ENCODE results near the gene CXCL5.
"Not testable (repeated sequence)": the region's sequence is repeated elsewhere in the genome, so short reads cannot be mapped to it uniquely, and the experiment has no call there.

Gene CXCL5

DNA sequence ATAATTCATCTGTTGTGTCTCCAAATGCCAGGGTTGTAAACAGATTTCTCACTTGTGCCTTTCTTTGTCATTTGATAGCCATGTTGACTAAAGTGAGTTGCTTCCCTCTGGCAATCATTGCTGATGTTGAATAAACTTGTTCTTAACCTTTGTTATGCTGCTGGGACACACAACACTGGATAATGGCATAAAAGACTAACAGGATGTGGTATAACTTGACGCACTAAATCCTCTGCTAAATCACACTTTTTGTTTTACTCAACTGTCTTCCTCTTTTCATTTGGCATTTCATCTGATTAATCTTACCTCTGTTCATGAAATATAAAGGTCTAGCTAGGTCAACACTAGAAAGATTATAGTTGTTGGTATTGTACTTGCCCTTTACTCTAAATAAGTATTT lies 17.6 kb upstream of the CXCL5 start:
- no peak for FAIRE-seq
- no peak for DNase-seq (ENCODE audit: insufficient read length, low spot score)

DNA sequence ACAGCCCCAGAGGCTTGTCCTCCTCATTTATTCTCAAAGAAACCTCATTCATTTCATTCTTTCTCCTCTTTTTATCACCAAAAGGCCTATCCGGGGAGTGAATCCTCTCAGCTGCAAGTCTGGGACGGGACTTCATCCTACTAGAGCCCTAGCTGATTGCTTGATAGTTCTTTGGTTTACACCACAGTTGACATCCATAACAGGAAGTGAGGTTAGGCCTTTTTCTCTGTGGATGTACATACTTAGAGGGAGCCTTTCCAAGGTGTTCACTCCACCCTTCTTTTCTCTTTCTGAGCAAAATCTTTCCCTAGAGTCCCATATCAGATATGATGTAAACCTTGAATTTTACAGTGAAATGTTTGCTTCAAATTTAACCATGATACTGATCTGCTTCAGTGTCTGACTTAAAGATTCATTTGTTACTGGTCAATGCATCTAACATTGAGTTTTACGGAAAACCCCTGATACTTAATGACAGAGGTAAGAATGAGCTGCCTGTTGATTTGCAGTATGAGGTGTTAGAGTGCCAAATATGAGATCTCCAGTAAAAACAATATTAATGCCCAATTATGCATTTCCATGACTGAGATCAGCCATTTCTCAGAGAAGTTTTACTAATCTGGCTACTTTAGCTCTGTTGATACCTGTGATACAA lies 16.8 kb upstream of the CXCL5 start:
- DNase-seq (ENCODE audit: insufficient read length, low spot score) (no peak), FAIRE-seq (no peak)

DNA sequence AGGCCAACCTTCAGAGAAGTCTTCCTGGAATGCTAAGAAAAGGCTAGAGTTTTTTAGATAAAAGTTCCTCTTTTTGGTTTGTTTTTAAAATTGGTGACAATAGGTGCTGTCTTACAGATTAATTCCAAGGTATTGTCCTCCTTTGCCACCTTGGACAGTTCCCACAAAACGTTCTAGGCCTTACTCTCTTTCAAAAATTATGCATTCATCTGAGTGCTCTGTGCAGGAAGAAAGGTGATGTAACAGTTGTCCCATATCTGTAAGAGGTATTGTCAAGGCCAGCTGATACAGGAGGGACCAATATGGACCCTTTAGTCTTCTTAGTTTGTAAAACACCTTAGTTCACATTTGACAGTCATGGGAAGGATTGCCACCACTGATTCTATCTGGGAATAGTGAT lies 15.9 kb upstream of the CXCL5 start:
- DNase-seq (ENCODE audit: insufficient read length, low spot score), result no peak
- FAIRE-seq, result no peak

DNA sequence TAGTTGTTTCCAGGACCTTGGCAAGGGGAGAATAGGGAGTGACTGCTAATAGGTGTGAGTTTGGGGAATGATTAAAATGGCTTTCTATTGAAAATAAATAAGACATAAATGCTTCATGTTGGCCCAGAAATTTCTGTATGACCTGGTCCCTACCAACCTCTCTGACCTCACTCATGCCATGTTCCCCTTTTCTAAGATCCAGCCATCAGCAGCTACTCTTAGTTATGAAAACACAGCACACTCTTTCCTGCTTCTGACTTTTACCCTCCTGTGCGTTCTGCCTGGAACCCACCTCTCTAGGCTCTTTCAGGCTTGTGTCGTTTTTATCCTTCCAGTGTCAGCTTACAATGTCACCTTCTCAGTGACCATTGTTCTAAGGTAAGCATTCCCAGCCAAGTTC lies 14.8 kb upstream of the CXCL5 start:
- FAIRE-seq (no peak), DNase-seq (ENCODE audit: insufficient read length, low spot score) (no peak)

DNA sequence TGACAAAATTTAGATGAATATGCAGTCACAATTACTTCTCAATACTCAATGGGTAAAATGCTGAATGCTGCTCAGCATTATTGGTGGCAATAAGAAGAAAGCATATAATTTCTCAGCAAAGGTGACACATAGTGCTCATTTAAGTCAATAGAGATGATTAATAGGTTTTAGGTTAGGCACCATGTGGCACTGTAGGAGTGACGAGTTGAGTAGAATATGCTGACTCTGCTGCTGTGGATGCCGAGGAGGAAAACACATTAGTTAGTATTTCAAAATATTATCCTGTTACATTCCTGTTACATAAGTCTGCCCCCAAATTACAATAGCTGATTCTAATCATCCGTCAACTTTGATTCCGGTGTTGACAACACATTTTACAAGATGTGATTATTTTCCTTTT lies 13.7 kb upstream of the CXCL5 start:
- FAIRE-seq (no peak), DNase-seq (ENCODE audit: insufficient read length, low spot score) (no peak)

DNA sequence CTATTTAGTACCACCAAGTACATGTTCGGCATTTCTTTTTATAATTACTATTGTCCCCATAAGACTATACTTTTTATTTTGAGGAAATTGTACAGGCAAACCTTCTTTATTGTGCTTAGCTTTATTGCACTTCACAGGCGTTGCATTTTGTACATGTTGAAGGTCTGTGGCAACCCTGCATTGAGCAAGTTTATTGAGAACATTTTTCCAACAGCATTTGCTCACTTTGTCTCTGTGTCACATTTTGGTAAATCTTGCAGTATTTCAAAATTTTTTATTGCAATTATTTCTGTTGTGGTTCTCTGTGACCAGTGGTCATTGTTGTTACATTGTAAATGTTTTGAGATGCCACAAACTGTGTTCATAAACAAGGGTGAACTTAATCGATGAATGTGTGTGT lies 10.8 kb upstream of the CXCL5 start:
- no peak for DNase-seq (ENCODE audit: insufficient read length, low spot score)
- FAIRE-seq, result no peak

DNA sequence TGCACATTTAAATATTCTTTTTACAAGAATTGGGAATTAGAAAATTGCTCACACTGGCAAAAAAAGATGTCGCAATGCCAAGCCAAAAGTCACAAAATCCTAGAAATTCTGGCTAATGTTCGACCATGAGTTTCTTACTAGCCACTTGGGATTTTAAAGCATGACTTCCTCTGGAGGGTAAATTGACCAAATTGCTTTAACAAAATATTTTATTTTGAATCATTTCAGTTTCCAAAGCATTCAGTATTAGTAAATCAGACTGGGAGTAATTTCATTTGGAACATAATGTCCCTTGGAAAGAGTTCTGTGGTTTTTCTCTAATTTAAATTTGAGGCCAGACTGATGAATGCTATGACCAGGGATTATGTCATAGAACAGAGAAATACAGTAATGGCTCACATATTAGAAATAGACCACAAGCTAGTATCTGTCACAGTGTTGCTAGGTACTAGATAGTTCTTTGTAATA lies 7.6 kb upstream of the CXCL5 start:
- FAIRE-seq, result no peak
- DNase-seq (ENCODE audit: insufficient read length, low spot score), result no peak

DNA sequence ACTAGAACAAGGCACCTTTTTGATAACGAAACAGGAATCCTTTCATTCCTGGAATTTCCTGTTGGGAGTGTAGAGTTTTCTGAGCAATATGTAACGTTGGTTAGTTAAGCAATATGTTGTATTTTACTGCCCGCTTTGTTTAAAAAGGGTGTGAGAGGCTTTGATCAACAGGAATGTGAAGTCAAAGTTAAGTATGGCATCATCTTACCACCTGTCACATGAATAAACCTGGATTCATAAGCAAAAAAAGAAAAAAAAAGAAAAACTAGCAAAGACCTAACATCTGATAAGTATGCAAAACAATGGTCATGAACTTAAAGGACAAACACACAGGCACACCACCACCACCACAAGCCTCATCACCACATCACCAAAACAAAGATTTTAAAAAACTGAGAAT lies 7.1 kb upstream of the CXCL5 start:
- FAIRE-seq (no peak), DNase-seq (ENCODE audit: insufficient read length, low spot score) (no peak)

DNA sequence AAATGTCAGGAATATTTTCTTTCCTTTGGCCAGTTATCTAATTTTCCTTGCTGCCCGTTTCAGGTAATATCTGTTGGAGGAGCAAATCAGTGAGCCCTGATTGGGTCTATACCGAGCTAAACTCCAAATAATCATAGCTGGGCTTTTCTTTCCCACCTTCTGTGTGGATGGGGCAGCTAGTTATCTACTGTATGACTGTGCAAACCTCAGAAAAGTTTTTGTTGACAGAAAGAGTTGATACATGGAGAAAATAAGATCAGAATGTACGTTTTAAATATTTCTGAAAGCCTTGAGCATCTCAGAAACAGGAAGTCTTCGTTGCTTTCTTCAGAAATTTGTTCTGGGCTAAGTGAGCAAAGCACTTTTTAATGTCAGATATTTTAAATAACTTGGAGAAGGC lies 6.2 kb upstream of the CXCL5 start:
- DNase-seq (ENCODE audit: insufficient read length, low spot score), result no peak
- no peak for FAIRE-seq

DNA sequence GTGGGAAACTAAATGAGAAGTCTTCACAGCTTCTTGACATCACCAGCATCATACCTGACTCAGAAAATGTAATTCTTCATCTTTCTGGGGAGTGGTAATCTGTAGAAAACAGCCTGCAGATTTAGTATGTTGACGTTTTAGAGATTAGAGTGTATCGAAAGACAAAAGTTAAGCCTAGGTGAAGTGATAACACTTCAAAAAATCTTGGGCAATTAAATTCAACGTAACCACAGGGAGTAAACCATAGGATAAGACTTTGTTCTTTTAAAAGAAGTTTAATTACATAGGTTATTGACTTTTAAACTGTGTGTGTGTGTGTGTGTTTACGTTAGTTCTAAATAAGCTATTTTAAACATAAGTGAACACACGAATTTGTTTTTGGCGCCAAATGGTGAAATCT lies 1.8 kb upstream of the CXCL5 start:
- DNase-seq (ENCODE audit: insufficient read length, low spot score) (no peak), FAIRE-seq (no peak)

DNA sequence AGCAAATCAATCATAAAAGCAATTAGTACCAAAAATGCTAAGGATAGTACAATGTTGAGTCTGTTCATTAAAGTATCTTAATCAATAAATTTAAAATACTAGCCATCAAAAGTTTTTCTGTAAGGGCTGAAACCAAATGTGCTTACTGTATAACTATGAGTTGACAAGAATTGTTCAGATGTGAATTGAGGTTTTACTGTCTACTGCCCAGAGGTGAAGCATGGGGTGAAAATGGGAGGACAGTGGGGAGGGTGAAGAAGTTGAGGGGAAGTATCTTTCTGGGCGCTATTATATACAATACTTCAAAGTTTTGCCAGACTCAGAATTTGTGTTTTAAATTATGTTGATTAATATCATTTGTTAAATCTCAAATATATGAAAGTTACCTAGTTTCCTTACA lies 6.4 kb downstream of the CXCL5 start:
- DNase-seq (ENCODE audit: insufficient read length, low spot score) (no peak), FAIRE-seq (no peak)

DNA sequence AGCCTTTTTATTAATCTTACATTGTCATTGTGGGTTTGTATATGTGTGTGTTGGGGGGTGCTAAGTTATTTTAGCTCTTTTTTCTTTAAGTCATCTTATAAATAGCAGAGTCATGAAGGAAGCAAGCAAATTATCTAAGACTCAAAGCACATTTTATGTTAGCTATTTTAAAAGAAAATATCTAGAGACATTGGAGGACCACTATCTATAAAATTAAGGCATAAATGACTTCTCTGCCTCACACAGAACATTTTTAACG lies 6.8 kb downstream of the CXCL5 start:
- DNase-seq (ENCODE audit: insufficient read length, low spot score) (no peak), FAIRE-seq (no peak)

DNA sequence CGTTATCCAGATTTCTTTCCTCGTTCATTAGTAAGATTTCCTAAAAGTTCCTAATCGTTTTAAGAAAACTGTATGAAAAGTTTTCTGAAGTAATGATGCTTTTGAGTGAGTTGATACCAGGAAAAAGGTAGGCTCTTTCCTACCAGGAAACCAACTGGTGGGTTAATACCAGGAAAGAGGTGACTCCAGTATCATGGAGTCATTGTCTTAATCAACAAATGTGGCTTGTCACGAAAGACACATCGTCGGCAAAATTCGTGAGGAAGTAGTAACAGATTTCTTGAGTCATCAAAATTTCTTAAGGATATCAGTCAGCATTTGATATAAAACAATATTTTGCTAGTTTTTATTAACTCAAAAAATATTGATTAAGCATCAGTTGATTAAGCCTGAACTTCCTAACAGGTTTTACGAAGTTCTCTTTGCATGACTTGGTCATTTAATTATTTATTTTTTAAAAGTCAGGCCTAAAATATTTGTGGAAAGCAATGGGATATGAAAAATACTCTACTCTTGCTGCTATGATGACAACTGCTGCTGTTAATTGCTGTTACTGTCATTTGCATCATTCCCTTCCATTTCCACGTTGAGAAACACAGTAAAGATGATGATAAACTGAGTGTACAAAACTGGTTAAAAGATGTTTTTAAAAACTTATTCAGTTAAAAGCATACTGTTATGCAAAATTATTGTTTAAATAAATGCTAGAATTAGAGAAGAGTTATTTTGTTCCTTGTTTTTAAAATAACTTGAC lies 7.3 kb downstream of the CXCL5 start:
- FAIRE-seq, result no peak
- no peak for DNase-seq (ENCODE audit: insufficient read length, low spot score)

DNA sequence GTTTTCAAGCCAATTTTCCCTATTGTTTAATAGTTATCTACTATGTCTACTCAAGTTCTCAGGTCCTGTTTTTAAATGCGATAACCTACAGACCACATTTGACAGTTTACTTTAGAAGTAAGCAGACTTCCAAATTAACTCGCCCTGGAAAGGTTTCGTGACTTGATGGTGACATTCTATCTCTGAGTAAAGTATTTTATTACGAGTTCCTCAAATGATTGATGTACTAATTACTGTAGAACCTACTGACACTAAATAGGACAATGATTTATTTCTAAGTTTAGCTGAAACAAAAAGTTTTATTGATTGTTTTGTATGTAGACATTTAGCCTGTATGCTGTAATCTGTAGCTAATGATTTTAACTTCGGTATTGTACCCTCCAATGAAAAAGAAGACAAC lies 8.5 kb downstream of the CXCL5 start:
- FAIRE-seq (no peak), DNase-seq (ENCODE audit: insufficient read length, low spot score) (no peak)

DNA sequence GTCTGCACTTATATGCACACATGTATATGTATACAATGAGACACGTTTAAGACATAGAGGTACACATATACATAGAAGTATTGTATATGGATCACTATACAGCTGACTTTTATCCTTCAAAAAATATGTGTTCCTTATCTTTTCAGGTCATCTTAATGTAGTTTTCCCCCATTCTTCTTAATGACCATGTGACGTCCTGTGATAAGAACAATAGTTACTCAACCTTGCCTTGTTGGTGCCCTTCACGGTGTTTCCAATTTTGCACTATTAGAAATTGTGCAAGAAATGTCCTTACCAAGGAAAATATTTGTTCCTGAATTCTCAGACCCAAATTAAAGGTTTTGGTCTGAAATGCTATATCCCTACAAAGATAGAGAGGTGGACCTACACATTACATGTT lies 9.4 kb downstream of the CXCL5 start:
- DNase-seq (ENCODE audit: insufficient read length, low spot score) (no peak), FAIRE-seq (no peak)

DNA sequence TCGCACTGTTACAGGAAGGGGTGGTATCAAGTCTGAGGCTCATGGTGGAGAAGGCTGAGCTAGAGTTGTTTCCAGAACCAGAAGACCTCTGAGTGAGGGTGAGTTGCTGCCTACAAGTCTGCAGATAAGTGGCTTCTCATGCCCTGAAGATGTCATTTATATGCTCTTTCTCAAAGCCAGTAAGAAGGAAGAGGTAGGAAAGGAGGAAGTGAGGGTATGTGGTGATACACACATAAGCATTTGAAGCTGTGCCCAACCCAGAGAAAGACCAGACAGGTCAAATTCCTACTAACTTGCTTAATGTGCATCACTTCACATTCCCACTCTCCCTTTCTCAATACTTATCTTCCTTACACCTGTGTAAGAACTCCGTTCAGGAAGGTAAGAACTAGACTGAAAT lies 10.4 kb downstream of the CXCL5 start, which contains the start of gene PPBP:
PPBP (minus strand) TSS at position 130 of the 400 bp plus-strand sequence; CDS start at position 43, 87 bp downstream.
- FAIRE-seq (no peak), DNase-seq (ENCODE audit: insufficient read length, low spot score) (no peak)

DNA sequence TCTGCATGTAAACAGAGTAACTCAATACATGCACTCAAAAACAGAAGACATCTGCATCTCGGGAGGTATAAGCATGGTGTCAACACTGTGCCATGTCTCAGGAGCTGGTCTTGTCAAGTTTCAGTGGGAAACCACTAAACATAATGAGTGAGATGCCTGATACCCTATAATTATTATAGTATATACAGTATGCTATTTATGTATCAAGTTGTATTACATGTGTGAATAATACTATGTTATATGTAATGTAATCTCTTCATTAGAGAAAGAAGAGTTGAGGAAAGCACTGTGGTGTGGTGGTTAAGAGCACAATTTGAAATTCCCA lies 13.0 kb downstream of the CXCL5 start:
- DNase-seq (ENCODE audit: insufficient read length, low spot score), result no peak
- no peak for FAIRE-seq

DNA sequence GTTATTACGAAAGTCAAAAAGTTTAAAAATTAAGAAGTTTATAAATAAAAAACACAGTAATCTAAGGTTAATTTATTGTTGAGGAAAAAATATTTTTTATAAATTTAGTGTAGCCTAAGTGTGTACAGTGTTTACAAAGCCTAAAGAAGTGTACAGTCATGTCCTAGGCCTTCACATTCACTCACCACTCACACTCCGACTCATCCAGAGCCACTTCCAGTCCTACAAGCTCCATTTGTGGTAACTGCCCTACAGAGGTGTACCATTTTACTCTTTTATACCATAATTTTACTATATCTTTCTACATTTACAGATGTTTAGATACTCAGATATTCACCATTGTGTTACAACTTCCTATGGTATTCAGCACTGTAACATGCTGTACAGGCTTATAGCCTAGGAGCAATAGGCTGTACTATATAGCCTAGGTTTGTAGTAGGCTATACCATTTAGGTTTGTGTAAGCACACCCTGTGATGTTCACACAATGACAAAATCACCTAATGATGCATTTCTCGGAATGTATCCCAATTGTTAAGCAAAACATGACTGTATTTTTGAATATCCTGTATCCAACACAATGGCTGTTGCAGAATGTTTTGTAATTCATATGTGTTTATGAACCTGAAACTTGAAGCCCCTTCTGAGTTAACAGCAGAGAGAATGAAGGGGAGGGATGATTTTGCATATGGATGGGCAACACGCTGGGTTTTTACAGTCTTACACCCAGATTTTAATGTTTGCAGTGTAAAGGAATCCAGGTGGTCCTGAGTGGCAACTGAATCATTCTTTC lies 13.5 kb downstream of the CXCL5 start:
- FAIRE-seq, result no peak

DNA sequence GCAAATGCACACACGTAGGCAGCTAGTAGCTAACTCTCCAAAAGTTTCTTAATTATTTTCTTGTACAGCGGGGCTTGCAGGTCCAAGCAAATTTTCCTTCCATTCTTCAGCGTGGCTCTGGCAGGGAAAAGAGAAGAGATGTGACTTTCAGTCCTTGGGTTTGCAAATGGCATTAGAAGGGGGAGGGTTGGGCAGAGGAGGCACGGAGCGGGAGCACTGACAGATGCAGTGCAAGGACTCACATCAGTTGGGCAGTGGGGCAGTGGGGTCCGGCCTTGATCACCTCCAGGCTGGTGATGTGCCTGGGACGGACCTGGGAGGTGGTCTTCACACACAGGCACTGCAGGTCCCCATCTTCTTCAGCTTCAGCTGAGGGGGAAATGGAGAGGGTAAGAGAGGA lies 17.3 kb downstream of the CXCL5 start:
- not testable (repeated sequence) for FAIRE-seq; DNase-seq (ENCODE audit: insufficient read length, low spot score)

More for the DNA sequence above, 13.5 kb downstream of the CXCL5 start:
- no peak for DNase-seq (ENCODE audit: insufficient read length, low spot score)

DNA sequence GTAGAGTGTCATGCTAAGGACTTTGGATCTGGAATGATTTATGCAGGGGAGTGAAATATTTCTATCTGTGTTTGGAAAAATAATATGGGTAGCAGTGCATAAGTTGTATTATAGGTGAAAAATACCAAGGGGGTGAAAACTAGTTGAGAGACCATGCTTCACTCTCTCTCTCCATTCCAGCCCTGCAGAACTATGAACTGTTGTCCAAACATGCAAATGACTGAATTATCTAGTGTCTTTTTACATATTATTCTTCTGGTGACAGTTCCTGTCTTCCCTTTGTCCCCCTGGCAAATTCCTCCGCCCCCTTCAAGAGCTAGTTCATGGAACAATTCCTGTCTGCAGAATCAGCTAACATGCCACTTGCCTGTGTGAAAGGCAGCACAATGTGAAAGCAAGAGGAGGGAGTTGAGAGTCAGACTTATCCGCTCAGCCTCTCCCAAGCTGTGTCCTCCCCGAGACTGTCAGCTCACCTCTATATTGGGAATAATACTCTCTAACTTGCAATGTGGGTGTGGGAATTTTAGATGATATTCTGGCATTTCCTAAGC lies 19.0 kb downstream of the CXCL5 start:
- FAIRE-seq, result no peak
- no peak for DNase-seq (ENCODE audit: insufficient read length, low spot score)

DNA sequence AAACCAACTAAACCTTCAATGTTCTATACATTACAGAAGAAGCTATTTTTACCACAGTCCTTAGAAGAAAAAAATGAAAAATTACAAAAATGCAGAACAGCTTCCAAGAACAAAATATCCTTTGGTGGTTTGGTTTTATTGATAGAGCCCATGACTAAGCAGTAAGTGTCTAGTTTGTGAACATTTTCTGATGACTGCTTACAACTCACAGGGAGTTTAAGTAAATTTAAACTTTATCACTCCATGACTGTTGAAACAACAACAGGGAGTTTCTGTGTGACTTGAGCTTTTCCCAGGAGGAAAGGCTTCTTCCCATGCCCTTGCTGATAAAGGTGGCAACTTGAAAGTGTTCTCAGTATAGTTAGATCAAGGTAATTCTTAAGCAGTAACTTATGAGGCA lies 19.6 kb downstream of the CXCL5 start:
- DNase-seq (ENCODE audit: insufficient read length, low spot score) (no peak), FAIRE-seq (no peak)

DNA sequence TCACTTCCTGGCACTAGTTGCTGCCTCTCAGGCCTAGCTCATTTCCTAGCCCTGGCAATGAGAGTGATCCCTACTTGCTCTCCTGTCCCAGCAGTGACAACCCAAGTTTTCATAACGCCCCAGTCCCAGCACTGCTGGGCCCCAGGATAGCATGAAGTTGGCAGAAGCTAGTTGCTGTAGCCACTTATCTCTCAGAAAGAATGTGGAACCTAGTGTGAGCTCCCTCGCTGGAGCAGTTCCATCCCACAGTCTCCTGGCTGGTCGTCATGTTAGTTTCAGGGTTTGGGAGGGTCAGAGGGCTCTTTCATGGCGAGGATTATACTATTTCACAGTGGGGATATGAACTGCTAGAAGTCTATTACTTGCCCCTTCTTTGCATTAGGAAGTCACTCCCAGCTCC lies 21.8 kb downstream of the CXCL5 start:
- DNase-seq (ENCODE audit: insufficient read length, low spot score) (no peak), FAIRE-seq (no peak)
